Measurements from ENCODE around the gene ANAPC13. TPM values are rescaled to one million over a fixed set of nuclear protein-coding genes. Genes with fewer than 3 reads are reported as not detected.

Gene ANAPC13
- total RNA-seq, 1 experiment from 2014 or later = 69.7 TPM

GRCh38 chr3:134462331-134462941, 23.3 kb downstream of the ANAPC13 start:
- intact Hi-C loops (cut with micrococcal nuclease; ENCODE audit: unreplicated experiment) = no loop called here
- POLR2A ChIA-PET (ENCODE audit: low non-redundant PET) = no interaction called here
- H3K36me3 ChIP-seq (ENCODE audit: insufficient read depth, low read length, poor library complexity, severe bottlenecking) = no peaks in the 10 kb centered on the region
- TF ChIP-seq EZH2 (IDR thresholded peaks at IDR 0.05; ENCODE audit: borderline replicate concordance, low read depth, low read length, poor library complexity, severe bottlenecking) (no peak), CTCF (conservative IDR thresholded peaks at IDR 0.05; ENCODE audit: low read depth, low read length) (no peak)
- no peaks in the 10 kb centered on the region for H3K27me3 ChIP-seq (replicated peaks; ENCODE audit: insufficient read depth, low read depth, low read length, poor library complexity)
- no peak overlapping the region for H3K27ac ChIP-seq (ENCODE audit: low read depth, low read length, poor library complexity, severe bottlenecking)
- H3K4me1 ChIP-seq (ENCODE audit: insufficient read depth, low read length, poor library complexity, severe bottlenecking) = no peaks in the 10 kb centered on the region
- BruUV-seq (replicated peaks) = no TSS peak
- H3K4me3 ChIP-seq (ENCODE audit: low read depth, low read length, poor library complexity, severe bottlenecking) = no peak overlapping the region
- H3K9me3 ChIP-seq (ENCODE audit: low read depth, low read length, poor library complexity, severe bottlenecking) = no peaks in the 10 kb centered on the region
- CTCF ChIA-PET = no interaction called here
- no peak for DNase-seq (ENCODE audit: low spot score)

GRCh38 chr3:134460965-134461364, 24.8 kb downstream of the ANAPC13 start:
- H3K27ac ChIP-seq (ENCODE audit: low read depth, low read length, poor library complexity, severe bottlenecking) = no peak overlapping the region

GRCh38 chr3:134459562-134459961, 26.2 kb downstream of the ANAPC13 start:
- no peak for DNase-seq (ENCODE audit: low spot score)
- BruUV-seq (replicated peaks) = no TSS peak
- ChIA-PET POLR2A (ENCODE audit: low non-redundant PET) (interaction anchor here (0.7 kb wide), 1 partner anchor 121 kb away, joined by 5 read pairs; no protein-coding TSS in a partner anchor), CTCF (no interaction called here)
- intact Hi-C loops (cut with micrococcal nuclease; ENCODE audit: unreplicated experiment) = no loop called here
- Histone ChIP-seq H3K4me1 (ENCODE audit: insufficient read depth, low read length, poor library complexity, severe bottlenecking) (no peaks in the 10 kb centered on the region), H3K4me3 (ENCODE audit: low read depth, low read length, poor library complexity, severe bottlenecking) (no peak overlapping the region), H3K36me3 (ENCODE audit: insufficient read depth, low read length, poor library complexity, severe bottlenecking) (no peaks in the 10 kb centered on the region), H3K9me3 (ENCODE audit: low read depth, low read length, poor library complexity, severe bottlenecking) (no peaks in the 10 kb centered on the region), H3K27me3 (replicated peaks; ENCODE audit: insufficient read depth, low read depth, low read length, poor library complexity) (no peaks in the 10 kb centered on the region), H3K27ac (ENCODE audit: low read depth, low read length, poor library complexity, severe bottlenecking) (no peak overlapping the region)
- TF ChIP-seq EZH2 (IDR thresholded peaks at IDR 0.05; ENCODE audit: borderline replicate concordance, low read depth, low read length, poor library complexity, severe bottlenecking) (no peak), CTCF (conservative IDR thresholded peaks at IDR 0.05; ENCODE audit: low read depth, low read length) (no peak)

More at GRCh38 chr3:134460965-134461364, 24.8 kb downstream of the ANAPC13 start:
- POLR2A ChIA-PET (ENCODE audit: low non-redundant PET) = no interaction called here
- Histone ChIP-seq H3K4me1 (ENCODE audit: insufficient read depth, low read length, poor library complexity, severe bottlenecking) (no peaks in the 10 kb centered on the region), H3K9me3 (ENCODE audit: low read depth, low read length, poor library complexity, severe bottlenecking) (no peaks in the 10 kb centered on the region), H3K4me3 (ENCODE audit: low read depth, low read length, poor library complexity, severe bottlenecking) (no peak overlapping the region), H3K27me3 (replicated peaks; ENCODE audit: insufficient read depth, low read depth, low read length, poor library complexity) (no peaks in the 10 kb centered on the region), H3K36me3 (ENCODE audit: insufficient read depth, low read length, poor library complexity, severe bottlenecking) (no peaks in the 10 kb centered on the region)
- no peak for TF ChIP-seq EZH2 (IDR thresholded peaks at IDR 0.05; ENCODE audit: borderline replicate concordance, low read depth, low read length, poor library complexity, severe bottlenecking)
- TF ChIP-seq CTCF (conservative IDR thresholded peaks at IDR 0.05; ENCODE audit: low read depth, low read length) = no peak
- DNase-seq (ENCODE audit: low spot score) = no peak
- BruUV-seq (replicated peaks) = no TSS peak
- CTCF ChIA-PET = interaction anchor here (0.6 kb wide), 1 partner anchor 220 kb away, joined by 8 read pairs; no protein-coding TSS in a partner anchor
- intact Hi-C loops (cut with micrococcal nuclease; ENCODE audit: unreplicated experiment) = no loop called here

All from A673 (cell line).